HG03097 (cell line): Measurements from ENCODE around the gene ALKBH8.
"Not testable (repeated sequence)": the region's sequence is repeated elsewhere in the genome, so short reads cannot be mapped to it uniquely, and the experiment has no call there.

Experiments
- ATAC-seq: cut with Tn5 transposase; IDR thresholded peaks from one replicate; pipeline ENCODE4 v1.9.1; 2021; ENCODE audit not compliant: unreplicated experiment, low FRiP score

Gene ALKBH8

GRCh38 chr11:107565219-107565937 is at the start of gene ALKBH8:
ALKBH8 (minus strand) TSS chr11:107565735; CDS start chr11:107560893, 4,842 bp downstream.
- ATAC-seq = peak; percentile 77

GRCh38 chr11:107612445-107612844 is 46.9 kb upstream of the ALKBH8 start:
- ATAC-seq = no peak

- no peak for ATAC-seq
These were observed 44.1 kb upstream of the ALKBH8 start for GRCh38 chr11:107609400-107610218.

- no peak for ATAC-seq
These were observed 43.3 kb upstream of the ALKBH8 start for GRCh38 chr11:107608809-107609208.

GRCh38 chr11:107606141-107606540 is 40.6 kb upstream of the ALKBH8 start:
- ATAC-seq = no peak

GRCh38 chr11:107605061-107606006 is 39.8 kb upstream of the ALKBH8 start:
- no peak for ATAC-seq

- ATAC-seq = no peak
These were observed 32.9 kb upstream of the ALKBH8 start for GRCh38 chr11:107598225-107599139.

GRCh38 chr11:107594736-107595135 is 29.2 kb upstream of the ALKBH8 start:
- no peak for ATAC-seq

- ATAC-seq = no peak
These were observed 28.4 kb upstream of the ALKBH8 start for GRCh38 chr11:107593951-107594350.

- ATAC-seq = no peak
These were observed 27.3 kb upstream of the ALKBH8 start for GRCh38 chr11:107592813-107593212.

GRCh38 chr11:107592231-107592590 is 26.7 kb upstream of the ALKBH8 start:
- ATAC-seq = no peak

- peak; percentile 28 for ATAC-seq
These were observed 26.1 kb upstream of the ALKBH8 start for GRCh38 chr11:107591378-107592230.

GRCh38 chr11:107590460-107591377 is 25.2 kb upstream of the ALKBH8 start, which contains the start of gene ELMOD1:
ELMOD1 (plus strand) TSS chr11:107591147; CDS start chr11:107618190, 27,043 bp downstream.
- ATAC-seq = peak; percentile 46

GRCh38 chr11:107587306-107587979 is 21.9 kb upstream of the ALKBH8 start:
- no peak for ATAC-seq

- ATAC-seq = no peak
These were observed 18.2 kb upstream of the ALKBH8 start for GRCh38 chr11:107583629-107584195.

- no peak for ATAC-seq
These were observed 15.6 kb upstream of the ALKBH8 start for GRCh38 chr11:107581147-107581546.

GRCh38 chr11:107579169-107579568 is 13.6 kb upstream of the ALKBH8 start:
- not testable (repeated sequence) for ATAC-seq
